ENCODE measurements around the gene UBTD2.
"Not testable (repeated sequence)": the region's sequence is repeated elsewhere in the genome, so short reads cannot be mapped to it uniquely, and the experiment has no call there.

UBTD2 gene

DNA sequence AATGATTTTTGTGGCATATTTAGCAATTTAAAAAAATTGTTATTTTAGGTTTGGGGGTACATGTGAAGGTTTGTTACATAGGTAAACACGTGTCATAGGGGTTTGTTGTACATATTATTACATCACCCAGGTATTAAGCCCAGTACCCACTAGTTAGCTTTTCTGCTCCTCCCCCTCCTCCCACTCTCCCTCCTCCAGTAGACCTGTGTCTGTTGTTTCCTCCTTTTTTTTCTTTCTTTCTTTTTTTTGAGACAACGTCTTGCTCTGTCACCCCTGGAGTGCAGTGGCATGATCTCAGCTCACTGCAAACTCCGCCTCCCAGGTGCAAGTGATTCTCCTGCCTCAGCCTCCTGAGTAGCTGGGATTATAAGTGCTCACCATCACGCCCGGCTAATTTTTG is 8.3 kb upstream of the UBTD2 start:
- FAIRE-seq = not testable (repeated sequence)

DNA sequence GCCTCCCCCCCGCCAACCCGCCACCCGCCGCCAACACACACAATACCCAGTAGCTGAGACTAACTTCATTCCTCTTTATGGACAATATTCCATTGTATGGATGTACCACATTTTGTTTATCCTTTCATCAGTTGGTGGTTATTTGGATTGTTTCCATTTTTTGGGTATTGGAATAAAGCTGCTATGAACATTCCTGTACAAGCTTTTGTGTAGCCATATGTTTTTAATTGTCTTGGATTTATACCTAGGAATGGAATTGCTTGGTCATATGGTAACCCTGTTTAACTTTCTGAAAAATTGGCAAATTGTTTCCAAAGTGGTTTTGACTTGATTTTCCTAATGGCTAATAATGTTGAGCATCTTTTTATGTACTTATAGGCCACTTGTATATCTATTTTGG is 4.9 kb upstream of the UBTD2 start:
- no peak for FAIRE-seq

DNA sequence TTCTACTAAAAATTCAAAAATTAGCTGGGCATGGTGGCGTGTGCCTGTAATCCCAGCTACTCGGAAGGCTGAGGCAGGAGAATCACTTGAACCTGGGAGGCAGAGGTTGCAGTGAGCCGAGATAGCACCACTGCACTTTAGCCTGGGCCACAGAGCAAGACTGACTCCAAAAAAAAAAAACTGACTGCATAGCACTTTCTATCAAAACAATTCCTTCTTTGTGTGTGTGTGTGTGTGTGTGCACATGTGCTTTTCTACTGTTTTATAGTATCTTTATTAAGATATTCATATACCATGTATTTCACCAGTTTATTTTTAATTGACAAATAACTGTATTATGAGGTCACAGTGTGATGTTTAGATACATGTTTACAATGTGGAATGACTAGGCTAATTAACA is 3.6 kb upstream of the UBTD2 start:
- FAIRE-seq = not testable (repeated sequence)

DNA sequence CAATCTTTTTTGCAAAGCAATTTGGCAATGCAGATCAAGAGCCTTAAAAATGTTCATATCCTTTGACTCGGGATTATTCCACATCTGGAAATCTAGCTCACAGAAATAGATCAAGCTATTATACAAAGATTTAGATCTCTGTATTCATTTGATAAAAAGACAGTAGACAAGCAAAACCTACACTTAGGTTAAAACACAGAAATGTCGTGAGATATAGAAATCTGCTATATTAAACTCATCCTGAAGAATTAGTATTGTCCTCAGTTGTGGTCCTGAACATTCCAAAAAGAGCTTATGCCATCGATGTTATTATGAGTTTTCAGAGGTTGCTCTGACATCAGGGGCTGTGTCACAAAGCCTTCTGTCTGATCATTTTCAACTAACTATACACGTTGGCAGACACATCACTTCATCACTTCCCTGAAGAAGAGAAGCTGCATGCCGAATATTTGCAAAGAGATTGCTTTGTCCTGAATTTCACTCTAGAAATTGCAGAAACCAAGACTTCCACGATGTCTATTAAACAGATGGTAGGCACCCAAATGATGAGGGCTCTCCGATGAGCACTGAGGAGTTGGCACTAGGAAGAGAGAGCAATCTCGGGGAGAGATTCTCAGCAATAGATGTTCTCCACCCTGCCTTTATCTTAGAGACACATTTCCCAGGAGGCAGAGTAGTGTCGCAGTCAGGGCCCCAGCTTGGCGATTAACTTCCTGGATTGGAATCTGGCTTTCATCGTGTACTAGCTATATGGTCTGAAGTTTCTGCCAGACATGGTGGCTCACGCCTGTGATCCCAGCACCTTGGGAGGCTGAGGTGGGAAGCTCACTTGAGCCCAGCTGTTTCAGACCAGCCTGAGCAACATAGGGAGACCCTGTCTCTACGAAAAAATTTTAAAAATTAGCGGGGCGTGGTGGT is 1.9 kb upstream of the UBTD2 start:
- no peak for FAIRE-seq

DNA sequence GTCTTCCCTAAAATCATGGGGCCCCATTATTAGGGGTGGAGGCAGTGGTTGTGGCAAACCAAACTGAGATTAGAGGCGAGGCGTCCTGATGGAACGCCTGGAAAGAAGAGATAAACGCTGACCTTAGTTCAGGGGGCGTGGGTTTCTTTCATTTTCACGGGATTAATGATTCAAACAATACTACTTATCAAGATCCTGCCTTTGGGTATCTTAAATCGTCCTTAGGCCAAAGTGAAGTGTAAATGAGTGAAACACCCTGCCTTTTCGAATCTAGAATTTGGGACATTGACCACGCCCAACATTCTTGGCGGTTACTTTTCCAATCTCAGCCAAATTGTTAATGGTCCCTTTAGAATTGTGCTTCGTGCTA is 1.0 kb upstream of the UBTD2 start:
- FAIRE-seq = no peak

GRCh38 chr5:172283862-172284610 is 472 bp upstream of the UBTD2 start:
- FAIRE-seq = no peak

GRCh38 chr5:172282272-172283019 is 1.1 kb downstream of the UBTD2 start:
- FAIRE-seq = no peak

GRCh38 chr5:172281346-172281745 is 2.2 kb downstream of the UBTD2 start:
- FAIRE-seq = no peak

GRCh38 chr5:172280929-172281328 is 2.6 kb downstream of the UBTD2 start:
- no peak for FAIRE-seq

DNA sequence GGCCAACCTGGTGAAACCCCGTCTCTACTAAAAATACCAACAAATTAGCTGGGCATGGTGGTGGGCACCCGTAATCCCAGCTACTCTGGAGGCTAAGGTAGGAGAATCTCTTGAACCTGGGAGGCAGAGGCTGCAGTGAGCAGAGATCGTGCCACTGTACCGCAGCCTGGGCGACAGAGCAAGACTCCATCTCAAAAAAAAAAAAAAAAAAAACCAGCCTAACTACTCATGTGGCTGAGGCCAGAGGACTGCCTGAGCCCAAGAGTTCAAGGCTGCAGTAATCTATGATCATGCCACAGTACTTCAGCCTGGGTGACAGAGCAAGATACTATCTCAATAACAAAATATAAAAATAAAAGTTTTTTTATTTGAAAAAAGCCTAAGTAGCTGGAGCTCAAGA is 3.2 kb downstream of the UBTD2 start:
- FAIRE-seq = no peak

DNA sequence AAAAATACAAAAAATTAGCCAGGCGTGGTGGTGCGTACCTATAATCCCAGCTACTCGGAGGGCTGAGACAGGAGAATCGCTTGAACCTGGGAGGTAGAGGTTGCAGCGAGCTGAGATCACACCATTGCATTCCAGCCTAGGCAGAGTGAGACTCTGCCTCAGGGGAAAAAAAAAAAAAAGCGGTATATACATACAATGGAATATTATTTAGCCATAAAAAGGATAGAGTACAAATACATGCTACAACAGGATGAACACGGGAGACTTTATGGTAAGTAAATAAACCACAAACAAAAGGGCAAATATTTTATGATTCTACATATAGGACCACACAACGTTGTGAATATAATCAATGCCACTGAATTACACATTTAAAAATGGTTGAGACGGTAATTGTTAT is 5.2 kb downstream of the UBTD2 start:
- no peak for FAIRE-seq

- no peak for FAIRE-seq
Observed at GRCh38 chr5:172276214-172276613, 7.3 kb downstream of the UBTD2 start.

DNA sequence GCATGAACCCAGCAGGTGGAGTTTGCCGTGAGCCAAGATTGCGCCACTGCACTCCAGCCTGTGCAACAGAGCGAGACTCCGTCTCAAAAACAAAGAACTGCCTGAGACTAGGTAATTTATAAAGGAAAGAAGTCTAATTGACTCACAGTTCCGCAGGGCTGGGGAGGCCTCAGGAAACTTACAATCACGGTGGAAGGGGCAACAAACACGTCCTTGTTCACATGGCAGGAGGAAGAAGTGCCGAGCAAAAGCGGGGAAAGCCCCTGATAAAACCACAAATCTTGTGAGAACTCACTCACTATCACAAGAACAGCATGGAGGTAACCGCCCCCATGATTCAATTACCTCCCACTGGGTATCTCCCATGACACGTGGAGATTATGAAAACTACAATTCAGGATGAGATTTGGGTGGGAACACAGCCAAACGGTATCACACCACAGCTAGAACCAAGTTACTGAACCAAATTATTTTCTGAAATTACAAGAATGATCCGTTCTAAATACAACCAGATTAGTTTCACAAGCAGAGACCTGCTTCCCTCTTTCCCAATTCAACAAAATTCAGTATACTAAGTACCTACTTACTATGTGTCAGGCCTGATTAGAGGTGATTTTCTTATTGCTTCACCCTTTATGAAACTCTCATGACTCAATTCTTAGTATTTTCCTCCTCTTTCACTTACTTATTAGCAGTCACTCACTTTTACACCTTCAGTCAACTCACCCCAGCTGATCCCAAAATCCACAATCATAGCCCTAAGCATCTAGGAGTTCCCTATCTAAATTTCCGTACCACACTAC is 8.4 kb downstream of the UBTD2 start:
- FAIRE-seq = no peak

DNA sequence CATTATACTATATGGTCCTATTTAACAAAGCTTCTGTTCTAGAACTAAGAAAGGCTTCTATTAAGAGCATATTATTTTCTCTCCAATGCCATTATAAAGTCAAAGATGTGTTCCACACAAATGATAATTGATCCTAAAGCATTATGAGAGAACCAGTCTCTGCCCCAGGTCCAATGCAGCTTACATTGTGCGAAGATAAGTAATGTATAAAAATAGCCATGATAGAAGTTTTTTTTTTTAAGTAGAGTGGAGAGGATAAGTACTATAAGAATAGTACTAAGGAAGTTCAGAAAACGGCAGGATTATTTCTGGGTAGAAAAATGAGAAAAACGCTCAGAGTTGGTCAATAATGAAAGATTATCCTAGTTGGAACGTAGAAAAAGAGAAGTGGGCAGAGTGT is 15.6 kb downstream of the UBTD2 start:
- FAIRE-seq = no peak

DNA sequence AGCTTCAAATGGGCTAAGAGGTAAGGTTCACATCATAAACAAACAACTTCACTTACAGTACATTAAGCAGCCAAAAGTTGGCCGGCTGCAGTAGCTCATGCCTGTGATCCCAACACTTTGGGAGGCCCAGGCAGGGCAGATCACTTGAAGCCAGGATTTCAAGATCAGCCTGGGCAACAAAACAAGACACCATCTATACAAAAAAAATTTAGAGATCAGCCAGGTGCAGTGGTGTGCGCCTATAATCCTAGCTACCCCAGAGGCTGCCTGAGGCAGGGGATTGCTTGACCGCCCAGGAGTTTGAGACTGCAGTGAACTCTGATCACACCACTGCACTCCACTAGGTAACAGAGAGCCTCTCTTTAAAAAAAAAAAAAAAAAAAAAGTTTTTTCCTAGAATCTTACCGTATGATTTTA is 16.9 kb downstream of the UBTD2 start:
- no peak for FAIRE-seq

- no peak for FAIRE-seq
Observed at GRCh38 chr5:172266071-172266675, 17.4 kb downstream of the UBTD2 start.

DNA sequence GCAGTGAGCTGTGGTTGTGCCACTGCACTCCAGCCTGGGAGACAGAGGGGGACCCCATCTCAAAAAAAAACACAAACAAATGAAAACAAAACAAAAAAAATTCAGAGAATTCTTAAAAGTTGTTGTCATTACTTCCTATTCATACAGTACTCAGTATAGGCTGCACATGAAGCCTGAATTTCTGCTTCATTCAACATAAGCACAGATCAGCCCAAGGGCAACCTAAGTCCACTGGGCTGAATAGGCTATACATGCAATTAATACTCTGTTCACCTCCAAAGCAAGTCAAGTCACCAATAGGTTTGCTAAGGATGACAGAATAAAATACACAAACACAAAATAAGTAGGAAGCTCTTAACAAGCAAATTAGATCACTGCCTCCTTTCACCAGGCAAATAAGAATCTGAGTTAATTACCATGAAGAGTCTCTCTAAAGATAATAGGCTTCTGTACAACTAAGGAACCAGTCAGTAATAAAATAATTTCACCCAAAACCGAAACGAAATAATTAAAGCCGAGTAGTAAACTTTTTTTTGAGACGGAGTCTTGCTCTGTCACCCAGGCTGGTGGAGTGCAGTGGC is 18.7 kb downstream of the UBTD2 start:
- no peak for FAIRE-seq

GRCh38 chr5:172255444-172255843 is 28.1 kb downstream of the UBTD2 start:
- FAIRE-seq = no peak

DNA sequence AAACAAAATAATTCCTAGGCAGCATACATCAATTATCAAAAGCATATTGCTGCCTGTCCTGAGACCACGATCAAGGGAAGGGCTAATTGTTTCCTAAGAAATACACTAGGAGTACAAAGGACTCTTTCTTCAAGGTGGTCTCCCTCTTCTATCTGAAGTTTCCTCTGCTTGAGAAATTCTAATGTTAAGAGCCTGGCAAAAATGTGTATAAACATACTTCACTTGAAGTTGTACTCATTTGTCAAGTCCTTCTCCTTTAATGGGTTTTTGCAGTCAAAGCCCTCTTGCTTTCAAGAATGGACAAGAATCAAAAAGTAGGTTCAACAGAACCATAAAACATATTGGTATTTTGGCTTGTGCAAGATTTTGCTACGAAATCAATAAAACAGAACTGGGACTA is 31.1 kb downstream of the UBTD2 start:
- no peak for FAIRE-seq

GRCh38 chr5:172251419-172251818 is 32.1 kb downstream of the UBTD2 start:
- no peak for FAIRE-seq

- FAIRE-seq = no peak
Observed at GRCh38 chr5:172248637-172249036, 34.9 kb downstream of the UBTD2 start.

GRCh38 chr5:172245703-172246125 is 37.9 kb downstream of the UBTD2 start:
- FAIRE-seq = no peak
